PC-9 (cell line): ENCODE results near the gene ITGA8.

Experiments used
- EZH2 ChIP-seq: fragments of 200-600 bp; sonication (generic); IDR thresholded peaks from 2 replicates; pipeline ENCODE4 v1.8.0; 2017; ENCODE audit warnings: antibody characterized with exemption, low read depth
- TF ChIP-seq, protein P1 (sequence below): fragments of 200-600 bp; sonication (generic); conservative IDR thresholded peaks from 2 replicates; pipeline ENCODE4 v1.6.1; 2017; ENCODE audit warnings: mixed run types, antibody characterized with exemption, mild to moderate bottlenecking, moderate library complexity

DNA sequence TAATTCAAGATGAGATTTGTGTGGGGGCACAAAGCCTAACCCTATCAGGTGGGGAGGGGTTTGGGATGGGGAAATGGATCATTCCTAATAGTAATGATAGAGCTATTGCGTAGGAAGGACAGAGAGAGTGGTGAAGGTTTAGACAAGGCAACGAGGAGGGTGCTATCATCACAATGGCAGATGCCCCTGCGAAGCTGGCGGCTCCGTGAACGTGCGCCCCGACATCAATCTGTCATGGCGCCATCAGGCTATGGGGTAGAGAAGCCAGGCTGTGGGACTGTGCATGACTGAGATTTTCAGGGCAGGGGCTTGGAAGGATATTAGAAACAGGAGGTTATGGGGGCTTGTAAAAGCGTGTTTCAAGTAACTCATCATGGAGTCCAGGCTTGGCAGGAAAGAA lies 157.6 kb downstream of the ITGA8 start:
- TF ChIP-seq, protein P1, sequence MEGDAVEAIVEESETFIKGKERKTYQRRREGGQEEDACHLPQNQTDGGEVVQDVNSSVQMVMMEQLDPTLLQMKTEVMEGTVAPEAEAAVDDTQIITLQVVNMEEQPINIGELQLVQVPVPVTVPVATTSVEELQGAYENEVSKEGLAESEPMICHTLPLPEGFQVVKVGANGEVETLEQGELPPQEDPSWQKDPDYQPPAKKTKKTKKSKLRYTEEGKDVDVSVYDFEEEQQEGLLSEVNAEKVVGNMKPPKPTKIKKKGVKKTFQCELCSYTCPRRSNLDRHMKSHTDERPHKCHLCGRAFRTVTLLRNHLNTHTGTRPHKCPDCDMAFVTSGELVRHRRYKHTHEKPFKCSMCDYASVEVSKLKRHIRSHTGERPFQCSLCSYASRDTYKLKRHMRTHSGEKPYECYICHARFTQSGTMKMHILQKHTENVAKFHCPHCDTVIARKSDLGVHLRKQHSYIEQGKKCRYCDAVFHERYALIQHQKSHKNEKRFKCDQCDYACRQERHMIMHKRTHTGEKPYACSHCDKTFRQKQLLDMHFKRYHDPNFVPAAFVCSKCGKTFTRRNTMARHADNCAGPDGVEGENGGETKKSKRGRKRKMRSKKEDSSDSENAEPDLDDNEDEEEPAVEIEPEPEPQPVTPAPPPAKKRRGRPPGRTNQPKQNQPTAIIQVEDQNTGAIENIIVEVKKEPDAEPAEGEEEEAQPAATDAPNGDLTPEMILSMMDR: no peak
- TF ChIP-seq EZH2: no peak
